Ectodermal cell (in vitro differentiated cells): Measurements from ENCODE around the gene PDLIM5.

Source experiments
- H3K27ac ChIP-seq: 2 replicates; pipeline ENCODE4 v1.7.0; 2013; ENCODE audit warnings: mild to moderate bottlenecking, low read depth, low read length; ENCODE audit not compliant: insufficient read depth, poor library complexity, severe bottlenecking
- H3K27me3 ChIP-seq: 2 replicates; pipeline ENCODE4 v1.7.0; 2013; ENCODE audit warnings: mild to moderate bottlenecking, low read length; ENCODE audit not compliant: insufficient read depth, control insufficient read depth, poor library complexity, severe bottlenecking
- H3K36me3 ChIP-seq: one replicate; pipeline ENCODE4 v1.7.0; 2013; ENCODE audit warnings: low read length; ENCODE audit not compliant: control insufficient read depth, insufficient read depth
- H3K4me1 ChIP-seq: one replicate; pipeline ENCODE4 v1.7.0; 2013; ENCODE audit warnings: low read length; ENCODE audit not compliant: control insufficient read depth, insufficient read depth
- H3K4me3 ChIP-seq: 2 replicates; pipeline ENCODE4 v1.7.0; 2013; ENCODE audit warnings: low read depth, low read length, control low read depth; ENCODE audit not compliant: insufficient read depth
- H3K9me3 ChIP-seq: 2 replicates; pipeline ENCODE4 v1.7.0; 2013; ENCODE audit warnings: mild to moderate bottlenecking, low read length, moderate library complexity; ENCODE audit not compliant: control insufficient read depth
- WGBS, 2 experiments: methylation state at CpG; one replicate each; pipeline ENCODE4 v1.1.7; 2013; ENCODE audit warnings: missing lambda C conversion rate in 2 of 2; 5-methylcytosine and 5-hydroxymethylcytosine counted together

Gene PDLIM5

GRCh38 chr4:94711635-94712034, 259.9 kb downstream of the PDLIM5 start:
- H3K4me1 ChIP-seq = no peaks in the 10 kb centered on the region
- no peaks in the 10 kb centered on the region for H3K9me3 ChIP-seq
- H3K4me3 ChIP-seq = no peak overlapping the region
- H3K27me3 ChIP-seq = no peaks in the 10 kb centered on the region
- 94 to 96% methylated on average over 5 of the region's 5 CpGs for WGBS, 2 experiments
- H3K27ac ChIP-seq = no peak overlapping the region
- H3K36me3 ChIP-seq = no peaks in the 10 kb centered on the region

GRCh38 chr4:94714365-94715160, 262.8 kb downstream of the PDLIM5 start:
- no peak overlapping the region for H3K27ac ChIP-seq
- H3K9me3 ChIP-seq = no peaks in the 10 kb centered on the region
- H3K27me3 ChIP-seq = no peaks in the 10 kb centered on the region
- no peaks in the 10 kb centered on the region for H3K4me1 ChIP-seq
- no peak overlapping the region for H3K4me3 ChIP-seq
- H3K36me3 ChIP-seq = no peaks in the 10 kb centered on the region
- WGBS, 2 experiments = 95 to 100% methylated on average over 2 to 4 of the region's 5 CpGs

- Histone ChIP-seq H3K4me1 (no peaks in the 10 kb centered on the region), H3K27ac (no peak overlapping the region), H3K27me3 (no peaks in the 10 kb centered on the region), H3K36me3 (no peaks in the 10 kb centered on the region), H3K9me3 (no peaks in the 10 kb centered on the region), H3K4me3 (no peak overlapping the region)
- WGBS, 2 experiments = 90 to 93% methylated on average over 6 of the region's 6 CpGs
Observed at GRCh38 chr4:94715726-94716125, 264.0 kb downstream of the PDLIM5 start.
